ENCODE results near the gene GATAD2A. TPM values are rescaled to one million over a fixed set of nuclear protein-coding genes. Genes with fewer than 3 reads are reported as not detected.
A peak's percentile ranks its signal among the peaks of the same experiment; 100 is the strongest.

GATAD2A gene
- total and polyA plus RNA-seq, 2 of the 8 experiments (the other 6 are each of a cell fraction or from before 2014, with no cell fraction given): 38.4 to 205 TPM

GRCh38 chr19:19552798-19553197, 147.3 kb downstream of the GATAD2A start:
- DNase-seq (ENCODE audit: low read depth in 1 of 2, low spot score in 2 of 2): peak in 1 of 2 experiments; percentile 92
- Histone ChIP-seq H4K8ac (ENCODE audit: extremely low read depth, insufficient read depth, low read length) (no peak overlapping the region), H3K9me3 (ENCODE audit: insufficient read depth in 2 of 2, low read depth in 1 of 2, low read length in 1 of 2) (no peaks in the 10 kb centered on the region), H2BK120ac (replicated peaks; ENCODE audit: low read depth, low read length) (no peak overlapping the region), H3K56ac (replicated peaks; ENCODE audit: insufficient read length, low read depth, low read length) (no peak overlapping the region), H2BK15ac (ENCODE audit: low read length) (no peak overlapping the region), H3K4me1 (replicated peaks in 1 of 4; ENCODE audit: control insufficient read depth in 3 of 4, insufficient read depth in 4 of 4, low read length in 3 of 4) (no peaks in the 10 kb centered on the region; a peak in 3 of 7 replicates), H4K91ac (replicated peaks; ENCODE audit: insufficient read length, low read length) (no peak overlapping the region), H2BK20ac (ENCODE audit: low read length) (no peak overlapping the region), H3K79me1 (ENCODE audit: low read depth, low read length) (0 out of 2 replicates have a peak, but pooled peaks cover 2% of the 10 kb centered on the region), H3K27me3 (replicated peaks in 1 of 4; ENCODE audit: control insufficient read depth in 3 of 4, extremely low read depth in 1 of 4, insufficient read depth in 3 of 4, low read length in 3 of 4) (no peaks in the 10 kb centered on the region; a peak in 1 of 7 replicates), H3K4ac (replicated peaks; ENCODE audit: insufficient read length, low read depth, low read length) (no peak overlapping the region), H3K23ac (ENCODE audit: insufficient read length) (no peak overlapping the region), H2BK12ac (ENCODE audit: low read depth, low read length) (no peak overlapping the region), H4K20me1 (replicated peaks in 1 of 2; ENCODE audit: control insufficient read depth in 1 of 2, insufficient read depth in 2 of 2, low read length in 2 of 2) (no peaks in the 10 kb centered on the region), H2AK5ac (ENCODE audit: low read depth, low read length) (no peak overlapping the region), H3K4me2 (ENCODE audit: insufficient read depth in 1 of 2, low read depth in 2 of 2, low read length in 2 of 2) (no peak overlapping the region), H3K9ac (replicated peaks in 1 of 4; ENCODE audit: extremely low read depth in 1 of 4, low read depth in 3 of 4, low read length in 3 of 4) (no peak overlapping the region), H2AFZ (ENCODE audit: low read length) (no peak overlapping the region), H3K18ac (ENCODE audit: extremely low read depth, low read length) (no peak overlapping the region), H3K79me2 (ENCODE audit: control insufficient read depth in 1 of 2, insufficient read depth in 2 of 2, low read length in 2 of 2) (no peaks in the 10 kb centered on the region), H4K5ac (ENCODE audit: insufficient read length, low read depth, low read length) (no peak overlapping the region), H3K14ac (ENCODE audit: insufficient read length) (no peak overlapping the region), H2BK5ac (ENCODE audit: low read depth, low read length) (no peak overlapping the region), H3K4me3 (ENCODE audit: extremely low read depth in 1 of 4, insufficient read depth in 2 of 4, low read depth in 3 of 4, low read length in 4 of 4) (no peak overlapping the region), H3K27ac (ENCODE audit: low read depth, low read length) (no peak overlapping the region), H3K36me3 (ENCODE audit: control insufficient read depth in 2 of 4, insufficient read depth in 4 of 4, low read length in 3 of 4) (no peaks in the 10 kb centered on the region), H3K23me2 (ENCODE audit: low read depth, low read length) (no peaks in the 10 kb centered on the region)
- ChIA-PET CTCF (ENCODE audit: partially characterized antibody) (interaction anchor here (0.6 to 15.7 kb wide), 23 partner anchors 9 to 949 kb away, joined by 3 to 223 read pairs (median 6); partner anchors contain the start of genes CILP2, GMIP and YJEFN3), POLR2A (ENCODE audit: partially characterized antibody) (interaction anchor here (1.2 to 2.2 kb wide), 5 partner anchors 17 to 91 kb away, joined by 3 to 11 read pairs (median 6); partner anchors contain the start of gene YJEFN3)
- WGBS, 2 experiments (ENCODE audit: extremely low coverage in 1 of 2, insufficient coverage in 1 of 2, insufficient read length in 1 of 2, insufficient replicate concordance in 2 of 2, low coverage in 1 of 2, low lambda C conversion rate in 2 of 2, missing lambda C conversion rate in 1 of 2): 62% methylated on average over 5 of the region's 6 CpGs; no CpG with 5 or more reads in 1 of the 2 experiments
- FAIRE-seq: no peak
- no peak for TF ChIP-seq CEBPB (IDR thresholded peaks at IDR 0.05; ENCODE audit: low read depth, low read length)
- TF ChIP-seq CTCF (IDR thresholded peaks at IDR 0.05; ENCODE audit: control extremely low read depth in 1 of 3, insufficient read depth in 1 of 3, low read depth in 1 of 3, low read length in 3 of 3): peak; percentile 86 to 93 (median 90)
- TF ChIP-seq CBX5 (IDR thresholded peaks at IDR 0.05; ENCODE audit: low read depth, low read length): no peak
- peak; percentile 65 to 80 for TF ChIP-seq RAD21 (IDR thresholded peaks at IDR 0.05 in 1 of 2, conservative IDR thresholded peaks at IDR 0.05 in 1 of 2; ENCODE audit: low read depth in 2 of 2, low read length in 2 of 2)
- TF ChIP-seq CBX8 (IDR thresholded peaks at IDR 0.05; ENCODE audit: borderline replicate concordance, low read depth, low read length): no peak
- no peak for TF ChIP-seq POLR2AphosphoS5 (IDR thresholded peaks at IDR 0.05; ENCODE audit: low read depth, low read length)
- TF ChIP-seq PHF8 (conservative IDR thresholded peaks at IDR 0.05; ENCODE audit: low read depth, low read length): no peak
- no peak for TF ChIP-seq TEAD4 (IDR thresholded peaks at IDR 0.05; ENCODE audit: low read depth, low read length)
- peak in 1 of 2 experiments; percentile 98; a peak in 2 of 4 replicates for TF ChIP-seq HDAC2 (IDR thresholded peaks at IDR 0.05; ENCODE audit: borderline replicate concordance in 1 of 2, low read depth in 2 of 2, low read length in 2 of 2)
- TF ChIP-seq ATF3 (IDR thresholded peaks at IDR 0.05; ENCODE audit: insufficient read depth, low read depth, low read length): no peak

All from H1 (cell line).